Body of pancreas (tissue), 4 donors: ENCODE measurements around the gene TC2N.

Experiments used
- POLR2A ChIP-seq, 3 donors: fragments of 450-650 bp; IDR thresholded peaks; one replicate each; pipeline ENCODE4 v1.6.1; 2016; ENCODE audit warnings: antibody characterized with exemption in 3 of 3, mild to moderate bottlenecking in 2 of 3
- TF ChIP-seq, protein P1 (sequence below), 7 experiments: fragments of 450-650 bp in 4 of 7; fragments of 200-600 bp in 3 of 7; sonication (generic) in 3 of 7; IDR thresholded peaks; one replicate each; pipeline ENCODE4 v1.5.1; 2016 to 2019; ENCODE audit warnings: antibody characterized with exemption in 7 of 7

DNA sequence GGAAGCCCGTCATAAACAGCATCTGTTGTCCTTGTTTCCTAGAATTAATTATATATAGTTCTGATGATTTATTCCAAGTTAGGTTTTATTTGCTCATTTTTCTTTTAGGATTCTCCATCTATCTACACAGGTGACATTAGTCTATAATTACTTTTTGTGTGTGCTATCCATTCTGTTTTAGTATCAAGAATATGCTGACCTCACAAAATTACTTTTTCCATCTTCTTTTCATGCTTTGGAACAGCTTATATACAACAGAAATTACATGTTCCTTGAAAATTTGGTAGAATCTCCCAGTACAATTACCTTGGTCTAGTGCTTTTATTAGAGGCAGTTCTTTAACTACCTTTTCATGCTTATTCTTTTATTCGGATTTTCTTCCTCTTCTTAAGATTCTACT is 81.1 kb downstream of the TC2N start:
- TF ChIP-seq, protein P1, sequence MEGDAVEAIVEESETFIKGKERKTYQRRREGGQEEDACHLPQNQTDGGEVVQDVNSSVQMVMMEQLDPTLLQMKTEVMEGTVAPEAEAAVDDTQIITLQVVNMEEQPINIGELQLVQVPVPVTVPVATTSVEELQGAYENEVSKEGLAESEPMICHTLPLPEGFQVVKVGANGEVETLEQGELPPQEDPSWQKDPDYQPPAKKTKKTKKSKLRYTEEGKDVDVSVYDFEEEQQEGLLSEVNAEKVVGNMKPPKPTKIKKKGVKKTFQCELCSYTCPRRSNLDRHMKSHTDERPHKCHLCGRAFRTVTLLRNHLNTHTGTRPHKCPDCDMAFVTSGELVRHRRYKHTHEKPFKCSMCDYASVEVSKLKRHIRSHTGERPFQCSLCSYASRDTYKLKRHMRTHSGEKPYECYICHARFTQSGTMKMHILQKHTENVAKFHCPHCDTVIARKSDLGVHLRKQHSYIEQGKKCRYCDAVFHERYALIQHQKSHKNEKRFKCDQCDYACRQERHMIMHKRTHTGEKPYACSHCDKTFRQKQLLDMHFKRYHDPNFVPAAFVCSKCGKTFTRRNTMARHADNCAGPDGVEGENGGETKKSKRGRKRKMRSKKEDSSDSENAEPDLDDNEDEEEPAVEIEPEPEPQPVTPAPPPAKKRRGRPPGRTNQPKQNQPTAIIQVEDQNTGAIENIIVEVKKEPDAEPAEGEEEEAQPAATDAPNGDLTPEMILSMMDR (IDR thresholded peaks at IDR 0.05), result no peak
- TF ChIP-seq POLR2A (IDR thresholded peaks at IDR 0.05), result no peak
